K562 (cell line): Measurements from ENCODE around the gene HDLBP. TPM values are rescaled to one million over a fixed set of nuclear protein-coding genes. Genes with fewer than 3 reads are reported as not detected.

ENCODE experiments used
- ATAC-seq: fragments of 200-7000 bp; cut with Tn5 transposase; 3 replicates; pipeline ENCODE4 v1.9.1; 2020; ENCODE audit warnings: moderate library complexity
- BruUV-seq: library from RNA; stranded (reverse); fragments of 400-500 nt; replicated peaks from 2 replicates; lab custom pipeline; 2021; lab: Mats Ljungman, UMichigan
- CTCF ChIA-PET: fragments of 300-600 bp; formaldehyde crosslinking; extraction: SDS; loops from one replicate; lab custom pipeline; 2021; ENCODE audit warnings: low intra/inter-chr PET ratio; lab: Yijun Ruan, JAX
- POLR2A ChIA-PET: fragments of 300-600, 350-650 bp; sonication (Branson Sonifier 250); formaldehyde crosslinking; extraction: SDS; loops from one replicate; lab custom pipeline; 2021; ENCODE audit warnings: antibody characterized with exemption, inconsistent platforms; lab: Yijun Ruan, JAX
- DNase-seq, 4 experiments: peaks; one replicate each; pipeline versions ENCODE4 v3.0.0 to v3.0.0-alpha.2; 2011 to 2018; ENCODE audit warnings: low spot score in 3 of 4, mixed read lengths in 3 of 4; ENCODE audit errors: extremely low read depth in 1 of 4
- FAIRE-seq: peaks from 2 replicates; lab custom pipeline; 2011; peaks lifted over from hg19 to GRCh38; lab: Jason Lieb, UNC
- H2AFZ ChIP-seq: 2 replicates; pipeline ENCODE4 v1.6.0; 2011; ENCODE audit warnings: low read depth, low read length, control low read depth, inconsistent platforms
- H3K27ac ChIP-seq: fragments of 200-600 bp; 3 replicates; pipeline ENCODE4 v1.8.0; 2011; ENCODE audit warnings: low read depth, mild to moderate bottlenecking, control low read depth, inconsistent platforms, low read length, moderate library complexity, mixed read lengths; ENCODE audit errors: extremely low read depth
- H3K27me3 ChIP-seq, 2 experiments: fragments of 300-600 bp in 1 of 2; 2 replicates in 1 of 2; 3 replicates in 1 of 2; pipeline versions ENCODE4 v1.6.0 to v1.8.0; 2011; ENCODE audit warnings: inconsistent platforms in 2 of 2, low read length in 2 of 2, mild to moderate bottlenecking in 1 of 2, mixed read lengths in 1 of 2, moderate library complexity in 1 of 2; ENCODE audit not compliant: control insufficient read depth in 2 of 2, insufficient read depth in 2 of 2
- H3K36me3 ChIP-seq: fragments of 300-600 bp; 3 replicates; pipeline ENCODE4 v1.8.0; 2011; ENCODE audit warnings: mild to moderate bottlenecking, low read length, inconsistent platforms; ENCODE audit not compliant: control insufficient read depth, insufficient read depth
- H3K4me1 ChIP-seq, 2 experiments: fragments of 200-600 bp in 1 of 2; replicated peaks in 1 of 2; 2 replicates in 1 of 2; 3 replicates in 1 of 2; pipeline versions ENCODE4 v1.5.1 to v1.8.0; 2011; ENCODE audit warnings: inconsistent platforms in 2 of 2, low read length in 2 of 2, mild to moderate bottlenecking in 1 of 2, mixed read lengths in 1 of 2, moderate library complexity in 1 of 2; ENCODE audit not compliant: control insufficient read depth in 2 of 2, insufficient read depth in 2 of 2
- H3K4me2 ChIP-seq: 2 replicates; pipeline ENCODE4 v1.6.1; 2011; ENCODE audit warnings: low read length, control low read depth, inconsistent platforms, mixed read lengths; ENCODE audit not compliant: insufficient read depth
- H3K4me3 ChIP-seq: fragments of 200-600 bp; sonication (generic), shearing (Covaris generic); 2 replicates; pipeline ENCODE4 v1.5.1; 2016; ENCODE audit warnings: control low read depth, inconsistent platforms
- H3K79me2 ChIP-seq: fragments of 200-600 bp; 3 replicates; pipeline ENCODE4 v1.8.0; 2011; ENCODE audit warnings: low read length, inconsistent platforms; ENCODE audit not compliant: control insufficient read depth, insufficient read depth
- H3K9ac ChIP-seq, 2 experiments: 2 replicates each; pipeline versions ENCODE4 v1.6.0 to v1.6.1; 2011; ENCODE audit warnings: low read depth in 2 of 2, low read length in 2 of 2, control low read depth in 1 of 2, inconsistent platforms in 1 of 2, mild to moderate bottlenecking in 1 of 2, mixed read lengths in 1 of 2; ENCODE audit not compliant: insufficient read depth in 1 of 2
- H3K9me1 ChIP-seq: one replicate; pipeline ENCODE4 v1.6.0; 2011; ENCODE audit warnings: inconsistent platforms, mild to moderate bottlenecking, low read length, moderate library complexity; ENCODE audit not compliant: control insufficient read depth, insufficient read depth
- H3K9me3 ChIP-seq: replicated peaks from 2 replicates; pipeline ENCODE4 v1.5.1; 2011; ENCODE audit warnings: low read depth, low read length, inconsistent platforms; ENCODE audit not compliant: control insufficient read depth, insufficient read depth
- H4K20me1 ChIP-seq: replicated peaks from 2 replicates; pipeline ENCODE4 v1.6.1; 2011; ENCODE audit warnings: low read length, inconsistent platforms, mixed read lengths; ENCODE audit not compliant: control insufficient read depth, insufficient read depth
- HMGXB4 ChIP-seq: sonication (generic); formaldehyde crosslinking; IDR thresholded peaks from 2 replicates; pipeline ENCODE4 v1.8.1; 2023; ENCODE audit warnings: mild to moderate bottlenecking, missing genetic modification reagents
- KLF16 ChIP-seq: IDR thresholded peaks from 2 replicates; pipeline ENCODE4 v1.6.1; 2016; ENCODE audit warnings: antibody characterized with exemption
- NCOR1 ChIP-seq: fragments of 450-650 bp; IDR thresholded peaks from 2 replicates; pipeline ENCODE4 v1.6.1; 2016; ENCODE audit warnings: mild to moderate bottlenecking, moderate library complexity
- STAT5B ChIP-seq: fragments of 250-450 bp; sonication (Bioruptor Pico); IDR thresholded peaks from 2 replicates; pipeline ENCODE4 v1.8.0; 2021; ENCODE audit warnings: mild to moderate bottlenecking, inconsistent platforms
- TAF15 ChIP-seq: fragments of 200-400 bp; formaldehyde crosslinking; IDR thresholded peaks from 2 replicates; pipeline ENCODE4 v1.6.1; 2017; ENCODE audit warnings: mild to moderate bottlenecking, low read depth, low read length, moderate library complexity
- ZNF311 ChIP-seq: fragments of 250-450 bp; sonication (Bioruptor Pico); IDR thresholded peaks from 2 replicates; pipeline ENCODE4 v1.4.0; 2020; ENCODE audit warnings: mild to moderate bottlenecking, moderate library complexity
- ZNF644 ChIP-seq: fragments of 200-800 bp; sonication (Bioruptor generic); IDR thresholded peaks from 2 replicates; pipeline ENCODE4 v1.6.1; 2016; ENCODE audit warnings: low read depth, missing genetic modification characterization, missing compliant biosample characterization
- ZNF75A ChIP-seq: fragments of 450-650 bp; formaldehyde crosslinking; IDR thresholded peaks from 2 replicates; pipeline ENCODE4 v1.4.0; 2020; ENCODE audit warnings: mild to moderate bottlenecking
- ZNF780A ChIP-seq: fragments of 250-450 bp; sonication (Bioruptor Pico); IDR thresholded peaks from 2 replicates; pipeline ENCODE4 v1.5.0; 2021; ENCODE audit warnings: mild to moderate bottlenecking
- ZNF785 ChIP-seq: fragments of 250-450 bp; sonication (Bioruptor Pico); IDR thresholded peaks from 2 replicates; pipeline ENCODE4 v1.4.0; 2020; ENCODE audit warnings: mild to moderate bottlenecking
- WGBS: fragments of 100-300 bp; shearing (Covaris generic); methylation state at CpG from one replicate; pipeline ENCODE4 v1.1.6; 2016; ENCODE audit warnings: low coverage, mixed read lengths; ENCODE audit not compliant: insufficient coverage; ENCODE audit errors: missing lambda C conversion rate; 5-methylcytosine and 5-hydroxymethylcytosine counted together
- in situ Hi-C: fragments of 300-500 bp; cut with MboI; formaldehyde crosslinking; loops from 4 replicates; pipeline ENCODE4 v1.15.0; 2018; ENCODE audit warnings: inconsistent platforms, mixed read lengths
- intact Hi-C: fragments of 100-400 bp; cut with micrococcal nuclease; formaldehyde crosslinking; loops from 2 replicates; pipeline ENCODE4 v1.14.2; 2022
- polyA plus RNA-seq, 8 experiments: library from polyadenylated mRNA; depleted of rRNA in 4 of 8; stranded (reverse) in 5 of 8; unstranded in 3 of 8; fragments of >200 nt; fragmentation: Nextera tagmentation in 2 of 8; fragmentation: Illumina TruSeq in 1 of 8; extraction: Ambion mirVana in 2 of 8; extraction: Trizol in 1 of 8; gene quantifications; 2 replicates each; pipeline versions ENCODE4 v1.2.1 to v1.2.3, GENCODE V29; 2011 to 2014; ENCODE audit warnings: inconsistent platforms in 1 of 8, missing spikeins in 1 of 8
- total RNA-seq, 7 experiments: library from RNA; depleted of rRNA in 6 of 7; stranded (reverse); fragments of >200 nt in 6 of 7; fragmentation: Illumina TruSeq in 2 of 7; extraction: Trizol in 2 of 7; gene quantifications; 2 replicates each; pipeline versions ENCODE4 v1.2.1 to v1.2.3, GENCODE V29; 2011 to 2021; ENCODE audit warnings: low replicate concordance in 1 of 7
- TF ChIP-seq, protein P1 (sequence below): fragments of 200-800 bp; sonication (Bioruptor generic); IDR thresholded peaks from 2 replicates; pipeline ENCODE4 v1.6.1; 2017; ENCODE audit warnings: missing genetic modification characterization, missing compliant biosample characterization

HDLBP gene
- total and polyA plus RNA-seq, 9 of the 15 experiments (the other 6 are each of a cell fraction or from before 2014, with no cell fraction given): 24.4 to 378 (median 146) TPM

- H3K79me2 ChIP-seq: peaks cover 11% of the 10 kb centered on the region
- H3K27me3 ChIP-seq: no peaks in the 10 kb centered on the region
- POLR2A ChIA-PET: no interaction called here
- no peak overlapping the region for H3K4me2 ChIP-seq
- CTCF ChIA-PET: no interaction called here
- H3K9ac ChIP-seq: no peak overlapping the region
- H3K36me3 ChIP-seq: peaks cover 69% of the 10 kb centered on the region; the same call in 2 of the 3 replicates
- BruUV-seq: no TSS peak
- FAIRE-seq (no peak), ATAC-seq (no peak), DNase-seq (no peak)
- 92% methylated on average over 3 of the region's 3 CpGs for WGBS
- peaks cover 6 to 16% of the 10 kb centered on the region in 2 experiments; a peak in 4 of 5 replicates for H3K4me1 ChIP-seq
- no peaks in the 10 kb centered on the region; the same call in none of the 2 replicates for H4K20me1 ChIP-seq
- TF ChIP-seq, protein P1, sequence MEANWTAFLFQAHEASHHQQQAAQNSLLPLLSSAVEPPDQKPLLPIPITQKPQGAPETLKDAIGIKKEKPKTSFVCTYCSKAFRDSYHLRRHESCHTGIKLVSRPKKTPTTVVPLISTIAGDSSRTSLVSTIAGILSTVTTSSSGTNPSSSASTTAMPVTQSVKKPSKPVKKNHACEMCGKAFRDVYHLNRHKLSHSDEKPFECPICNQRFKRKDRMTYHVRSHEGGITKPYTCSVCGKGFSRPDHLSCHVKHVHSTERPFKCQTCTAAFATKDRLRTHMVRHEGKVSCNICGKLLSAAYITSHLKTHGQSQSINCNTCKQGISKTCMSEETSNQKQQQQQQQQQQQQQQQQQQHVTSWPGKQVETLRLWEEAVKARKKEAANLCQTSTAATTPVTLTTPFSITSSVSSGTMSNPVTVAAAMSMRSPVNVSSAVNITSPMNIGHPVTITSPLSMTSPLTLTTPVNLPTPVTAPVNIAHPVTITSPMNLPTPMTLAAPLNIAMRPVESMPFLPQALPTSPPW: no peak
- TF ChIP-seq ZNF75A (CRISPR knock-in tag) (no peak), ZNF780A (CRISPR knock-in tag) (no peak), HMGXB4 (CRISPR knock-in tag) (no peak), ZNF785 (CRISPR knock-in tag) (no peak), TAF15 (no peak), NCOR1 (no peak), ZNF311 (no peak), STAT5B (CRISPR knock-in tag) (no peak), ZNF644 (tag) (no peak), KLF16 (no peak)
- intact Hi-C loops: no loop called here
- no peaks in the 10 kb centered on the region for H3K9me1 ChIP-seq
- H3K4me3 ChIP-seq: no peak overlapping the region
- no peaks in the 10 kb centered on the region for H3K9me3 ChIP-seq
- in situ Hi-C loops: no loop called here
- no peak overlapping the region for H2AFZ ChIP-seq
- H3K27ac ChIP-seq: no peak overlapping the region
These were observed 36.8 kb upstream of the HDLBP start for GRCh38 chr2:241352227-241352626.
